EL (cell line): ENCODE data around the gene MMRN2.
"Not testable (repeated sequence)": the region's sequence is repeated elsewhere in the genome, so short reads cannot be mapped to it uniquely, and the experiment has no call there.

Experiments
- DNase-seq: peaks from one replicate; pipeline ENCODE4 v3.0.0-alpha.2; 2016

MMRN2 gene

GRCh38 chr10:86955501-86956194 lies 1.8 kb downstream of the MMRN2 start:
- no peak for DNase-seq

- no peak for DNase-seq
Observed at GRCh38 chr10:86954681-86955500, 2.5 kb downstream of the MMRN2 start.

- no peak for DNase-seq
Observed at GRCh38 chr10:86953747-86954680, 3.4 kb downstream of the MMRN2 start.

GRCh38 chr10:86952697-86953096 lies 4.7 kb downstream of the MMRN2 start:
- DNase-seq, result not testable (repeated sequence)

- DNase-seq, result no peak
Observed at GRCh38 chr10:86952106-86952505, 5.3 kb downstream of the MMRN2 start.

GRCh38 chr10:86951184-86951761 lies 6.1 kb downstream of the MMRN2 start:
- DNase-seq, result no peak

GRCh38 chr10:86950349-86950748 lies 7.1 kb downstream of the MMRN2 start:
- DNase-seq, result no peak

GRCh38 chr10:86947806-86948205 lies 9.6 kb downstream of the MMRN2 start:
- not testable (repeated sequence) for DNase-seq

GRCh38 chr10:86946213-86947155 lies 10.9 kb downstream of the MMRN2 start:
- DNase-seq, result no peak

- DNase-seq, result no peak
Observed at GRCh38 chr10:86945361-86946212, 11.8 kb downstream of the MMRN2 start.

- no peak for DNase-seq
Observed at GRCh38 chr10:86944907-86945306, 12.5 kb downstream of the MMRN2 start.

- peak; percentile 32 for DNase-seq
Observed at GRCh38 chr10:86944471-86944870, 12.9 kb downstream of the MMRN2 start.

GRCh38 chr10:86944031-86944419 lies 13.4 kb downstream of the MMRN2 start:
- DNase-seq, result no peak

GRCh38 chr10:86943316-86944030 lies 13.9 kb downstream of the MMRN2 start:
- DNase-seq, result no peak

GRCh38 chr10:86942441-86943315 lies 14.7 kb downstream of the MMRN2 start:
- no peak for DNase-seq

- DNase-seq, result no peak
Observed at GRCh38 chr10:86941991-86942421, 15.4 kb downstream of the MMRN2 start.

GRCh38 chr10:86941426-86941825 lies 16.0 kb downstream of the MMRN2 start:
- no peak for DNase-seq

- DNase-seq, result no peak
Observed at GRCh38 chr10:86940677-86941076, 16.7 kb downstream of the MMRN2 start.

- not testable (repeated sequence) for DNase-seq
Observed at GRCh38 chr10:86940076-86940475, 17.3 kb downstream of the MMRN2 start.
